GM20000 (cell line): ENCODE data around the gene MIPOL1.

Experiments
- DNase-seq: peaks from one replicate; pipeline ENCODE4 v3.0.0; 2012; ENCODE audit warnings: low spot score
- CTCF ChIP-seq: IDR thresholded peaks from 2 replicates; pipeline ENCODE4 v1.5.1; 2012; ENCODE audit warnings: mild to moderate bottlenecking, control low read depth; ENCODE audit errors: extremely low read depth, missing control alignments

The MIPOL1 gene

DNA sequence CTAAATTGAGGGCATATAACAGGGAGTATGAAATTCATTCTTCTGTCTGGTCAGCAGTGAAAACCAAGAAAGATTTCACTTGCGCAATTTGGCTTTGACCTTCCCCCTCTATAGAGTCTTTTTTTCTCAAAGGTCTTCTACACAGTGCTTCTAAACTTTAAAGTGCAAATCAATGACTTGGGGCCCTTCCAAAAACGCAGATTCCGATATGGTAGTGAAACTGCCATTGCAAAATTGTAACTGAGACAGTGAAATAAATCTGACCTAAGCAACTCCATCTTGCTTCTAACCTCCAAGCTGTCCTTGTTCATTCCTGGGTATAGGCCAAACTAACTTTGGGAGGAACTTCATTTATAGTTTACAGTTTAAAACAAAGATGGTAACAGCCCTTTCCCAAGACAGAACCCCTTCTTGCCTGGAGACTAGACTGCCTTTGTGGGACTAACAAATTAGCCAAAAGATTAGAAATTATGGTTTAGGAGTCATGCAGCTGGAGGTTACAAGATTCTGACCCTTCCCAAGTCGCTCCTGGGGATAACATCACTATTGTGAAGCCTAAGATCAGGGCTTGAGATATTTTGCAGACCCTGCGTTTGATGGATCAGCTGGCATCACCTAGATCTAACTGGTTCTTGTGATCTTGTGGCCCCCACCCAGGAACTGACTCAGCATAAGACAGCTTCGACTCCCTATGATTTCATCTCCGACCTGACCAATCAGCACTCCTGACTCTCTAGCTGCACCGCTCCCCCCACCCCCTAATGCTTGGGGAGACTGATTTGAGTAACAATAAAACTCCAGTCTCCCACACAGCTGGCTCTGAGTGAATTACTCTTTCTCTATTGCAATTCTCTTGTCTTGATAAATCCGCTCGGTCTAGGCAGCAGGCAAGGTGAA lies 30.3 kb upstream of the MIPOL1 start:
- TF ChIP-seq CTCF, result no peak
- DNase-seq, result no peak

GRCh38 chr14:37168721-37169120 lies 29.0 kb upstream of the MIPOL1 start:
- DNase-seq, result no peak

GRCh38 chr14:37170237-37170636 lies 27.5 kb upstream of the MIPOL1 start:
- no peak for DNase-seq

More at GRCh38 chr14:37168721-37169120, 29.0 kb upstream of the MIPOL1 start:
- no peak for TF ChIP-seq CTCF

GRCh38 chr14:37170993-37171392 lies 26.7 kb upstream of the MIPOL1 start:
- no peak for DNase-seq
- no peak for TF ChIP-seq CTCF

More at GRCh38 chr14:37170237-37170636, 27.5 kb upstream of the MIPOL1 start:
- TF ChIP-seq CTCF, result no peak

DNA sequence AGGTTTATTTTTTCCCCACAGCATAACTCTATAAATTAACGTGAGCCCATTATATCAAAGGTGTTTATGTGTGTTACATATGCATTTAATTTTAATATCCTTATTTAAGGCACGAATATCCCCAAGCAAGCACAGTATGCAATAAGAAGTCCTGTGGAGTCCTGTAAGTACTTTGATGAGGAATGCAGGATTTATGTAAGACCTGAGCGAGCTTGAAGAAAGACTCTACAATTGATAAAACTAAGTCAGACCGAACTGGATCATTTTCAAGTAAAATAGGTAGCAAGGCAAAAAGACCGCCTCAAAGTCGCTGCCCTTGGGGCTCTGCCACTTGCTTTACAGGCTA lies 26.1 kb upstream of the MIPOL1 start:
- TF ChIP-seq CTCF, result no peak

GRCh38 chr14:37172024-37172869 lies 25.5 kb upstream of the MIPOL1 start, which contains the start of gene SLC25A21:
SLC25A21 (minus strand) TSS chr14:37172606.
- DNase-seq, result no peak
- no peak for TF ChIP-seq CTCF

More for the DNA sequence above, 26.1 kb upstream of the MIPOL1 start:
- no peak for DNase-seq
